Measurements from ENCODE around the gene TTC28. TPM values are rescaled to one million over a fixed set of nuclear protein-coding genes. Genes with fewer than 3 reads are reported as not detected.
A peak's percentile ranks its signal among the peaks of the same experiment; 100 is the strongest.

The TTC28 gene
- total RNA-seq, 2 donors from 2014 or later = 94.2 to 170 TPM

- Histone ChIP-seq H3K27ac (no peak overlapping the region), H3K4me1 (ENCODE audit: control insufficient read depth in 1 of 2, low read depth in 2 of 2) (no peaks in the 10 kb centered on the region), H3K36me3 (no peaks in the 10 kb centered on the region), H3K9me3 (no peaks in the 10 kb centered on the region), H3K27me3 (replicated peaks; ENCODE audit: insufficient read depth) (no peaks in the 10 kb centered on the region), H3K4me3 (no peak overlapping the region)
- ATAC-seq (ENCODE audit: insufficient number of reproducible peaks, low FRiP score, low read depth) (no peak), DNase-seq (ENCODE audit: low spot score) (no peak)
- no peak for TF ChIP-seq CTCF (IDR thresholded peaks at IDR 0.05)
Observed at GRCh38 chr22:28597665-28598064, 82.0 kb downstream of the TTC28 start.

GRCh38 chr22:28594797-28595462, 84.7 kb downstream of the TTC28 start:
- peak; percentile 65 for TF ChIP-seq CTCF (IDR thresholded peaks at IDR 0.05)
- no peak for DNase-seq (ENCODE audit: low spot score)
- no peaks in the 10 kb centered on the region for H3K27me3 ChIP-seq (replicated peaks; ENCODE audit: insufficient read depth)
- no peaks in the 10 kb centered on the region for H3K4me1 ChIP-seq (ENCODE audit: control insufficient read depth in 1 of 2, low read depth in 2 of 2)
- no peak overlapping the region for H3K4me3 ChIP-seq
- no peak for ATAC-seq (ENCODE audit: insufficient number of reproducible peaks, low FRiP score, low read depth)
- H3K27ac ChIP-seq = no peak overlapping the region
- no peaks in the 10 kb centered on the region for H3K36me3 ChIP-seq
- no peaks in the 10 kb centered on the region for H3K9me3 ChIP-seq

GRCh38 chr22:28594076-28594796, 85.4 kb downstream of the TTC28 start:
- ATAC-seq (ENCODE audit: insufficient number of reproducible peaks, low FRiP score, low read depth) (no peak), DNase-seq (ENCODE audit: low spot score) (no peak)
- H3K4me1 ChIP-seq (ENCODE audit: control insufficient read depth in 1 of 2, low read depth in 2 of 2) = no peaks in the 10 kb centered on the region
- no peaks in the 10 kb centered on the region for H3K36me3 ChIP-seq
- H3K4me3 ChIP-seq = no peak overlapping the region
- H3K9me3 ChIP-seq = no peaks in the 10 kb centered on the region
- H3K27ac ChIP-seq = no peak overlapping the region
- no peak for TF ChIP-seq CTCF (IDR thresholded peaks at IDR 0.05)
- H3K27me3 ChIP-seq (replicated peaks; ENCODE audit: insufficient read depth) = no peaks in the 10 kb centered on the region

GRCh38 chr22:28593299-28593698, 86.3 kb downstream of the TTC28 start:
- Histone ChIP-seq H3K4me1 (ENCODE audit: control insufficient read depth in 1 of 2, low read depth in 2 of 2) (no peaks in the 10 kb centered on the region), H3K27me3 (replicated peaks; ENCODE audit: insufficient read depth) (no peaks in the 10 kb centered on the region), H3K4me3 (no peak overlapping the region), H3K36me3 (no peaks in the 10 kb centered on the region), H3K9me3 (no peaks in the 10 kb centered on the region), H3K27ac (no peak overlapping the region)
- no peak for ATAC-seq (ENCODE audit: insufficient number of reproducible peaks, low FRiP score, low read depth)
- DNase-seq (ENCODE audit: low spot score) = no peak
- TF ChIP-seq CTCF (IDR thresholded peaks at IDR 0.05) = no peak

- Histone ChIP-seq H3K36me3 (no peaks in the 10 kb centered on the region), H3K27ac (no peak overlapping the region), H3K9me3 (no peaks in the 10 kb centered on the region), H3K4me3 (no peak overlapping the region), H3K4me1 (ENCODE audit: control insufficient read depth in 1 of 2, low read depth in 2 of 2) (no peaks in the 10 kb centered on the region), H3K27me3 (replicated peaks; ENCODE audit: insufficient read depth) (no peaks in the 10 kb centered on the region)
- ATAC-seq (ENCODE audit: insufficient number of reproducible peaks, low FRiP score, low read depth) = no peak
- no peak for DNase-seq (ENCODE audit: low spot score)
- TF ChIP-seq CTCF (IDR thresholded peaks at IDR 0.05) = no peak
Observed at GRCh38 chr22:28589102-28589750, 90.4 kb downstream of the TTC28 start.

Data from thoracic aorta (tissue), 2 donors.